ENCODE results near the gene TFCP2.

GRCh38 chr12:51075390-51075789, 97.5 kb downstream of the TFCP2 start:
- TF ChIP-seq CTCF (IDR thresholded peaks at IDR 0.05) (no peak), ZFX (IDR thresholded peaks at IDR 0.05; ENCODE audit: borderline replicate concordance) (no peak)
